ENCODE data around the gene CFTR. TPM values are rescaled to one million over a fixed set of nuclear protein-coding genes. Genes with fewer than 3 reads are reported as not detected.

The CFTR gene
- total RNA-seq, 1 experiment from 2014 or later, result 1.2 TPM

DNA sequence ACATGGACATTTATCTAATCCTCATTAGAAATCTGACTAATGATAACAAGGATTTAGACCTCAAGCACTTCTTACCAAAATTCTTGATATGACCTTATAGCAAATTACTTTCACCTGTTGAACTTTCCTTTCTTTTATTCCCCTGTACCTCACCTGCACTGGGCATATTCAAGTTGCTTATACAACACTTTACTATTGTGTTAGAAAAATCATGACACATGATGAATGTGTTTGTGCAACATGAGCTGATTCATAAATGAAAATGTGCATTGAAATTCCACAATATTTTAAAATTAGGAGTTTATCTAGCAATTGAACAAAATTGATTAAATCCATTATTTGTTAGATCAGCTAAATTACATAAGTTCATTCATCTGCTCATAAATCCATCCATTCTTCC lies 160.6 kb downstream of the CFTR start:
- Histone ChIP-seq H4K5ac (ENCODE audit: insufficient read length, low read depth, low read length) (no peak overlapping the region), H3K14ac (ENCODE audit: insufficient read depth, low read length) (no peak overlapping the region), H3K79me2 (ENCODE audit: insufficient read depth, low read length) (no peaks in the 10 kb centered on the region), H2AFZ (ENCODE audit: low read length) (no peak overlapping the region), H3K27ac (ENCODE audit: insufficient read length, low read depth, low read length) (no peak overlapping the region), H3K9ac (ENCODE audit: extremely low read depth, insufficient read length, low read length) (no peak overlapping the region), H2BK20ac (ENCODE audit: low read depth, low read length, poor library complexity, severe bottlenecking) (no peak overlapping the region), H3K79me1 (ENCODE audit: insufficient read depth, low read depth, low read length, poor library complexity, severe bottlenecking) (no peaks in the 10 kb centered on the region), H3K23ac (ENCODE audit: insufficient read length, low read depth, low read length) (no peak overlapping the region), H4K91ac (ENCODE audit: insufficient read length, low read depth, low read length) (no peak overlapping the region), H2BK15ac (ENCODE audit: low read depth, low read length) (no peak overlapping the region), H2BK5ac (ENCODE audit: insufficient read length, low read length) (no peak overlapping the region), H2BK120ac (ENCODE audit: low read depth, low read length, poor library complexity, severe bottlenecking) (no peak overlapping the region), H3K4me1 (ENCODE audit: insufficient read depth, low read length) (no peaks in the 10 kb centered on the region), H4K8ac (replicated peaks; ENCODE audit: insufficient read length, low read depth, low read length) (no peak overlapping the region), H3K23me2 (ENCODE audit: insufficient read length, low read depth, low read length, poor library complexity, severe bottlenecking) (no peaks in the 10 kb centered on the region), H2AK5ac (ENCODE audit: insufficient read length, low read length) (no peak overlapping the region), H3K56ac (ENCODE audit: insufficient read length, low read depth, low read length) (no peak overlapping the region), H2BK12ac (ENCODE audit: insufficient read length, low read depth, low read length) (no peak overlapping the region), H3K4me2 (ENCODE audit: insufficient read depth, insufficient read length, low read length) (no peak overlapping the region), H3T11ph (ENCODE audit: low read length) (no peak overlapping the region), H3K27me3 (ENCODE audit: insufficient read depth, low read length) (no peaks in the 10 kb centered on the region), H3K4ac (ENCODE audit: low read depth, low read length) (no peak overlapping the region), H3K9me3 (ENCODE audit: control insufficient read depth, low read depth, low read length) (no peaks in the 10 kb centered on the region), H3K18ac (ENCODE audit: insufficient read length, low read depth, low read length) (no peak overlapping the region), H4K20me1 (ENCODE audit: control insufficient read depth, insufficient read depth, insufficient read length) (no peaks in the 10 kb centered on the region)
- no peak overlapping the region for H3K27ac Mint-ChIP-seq
- TF ChIP-seq, protein P1, sequence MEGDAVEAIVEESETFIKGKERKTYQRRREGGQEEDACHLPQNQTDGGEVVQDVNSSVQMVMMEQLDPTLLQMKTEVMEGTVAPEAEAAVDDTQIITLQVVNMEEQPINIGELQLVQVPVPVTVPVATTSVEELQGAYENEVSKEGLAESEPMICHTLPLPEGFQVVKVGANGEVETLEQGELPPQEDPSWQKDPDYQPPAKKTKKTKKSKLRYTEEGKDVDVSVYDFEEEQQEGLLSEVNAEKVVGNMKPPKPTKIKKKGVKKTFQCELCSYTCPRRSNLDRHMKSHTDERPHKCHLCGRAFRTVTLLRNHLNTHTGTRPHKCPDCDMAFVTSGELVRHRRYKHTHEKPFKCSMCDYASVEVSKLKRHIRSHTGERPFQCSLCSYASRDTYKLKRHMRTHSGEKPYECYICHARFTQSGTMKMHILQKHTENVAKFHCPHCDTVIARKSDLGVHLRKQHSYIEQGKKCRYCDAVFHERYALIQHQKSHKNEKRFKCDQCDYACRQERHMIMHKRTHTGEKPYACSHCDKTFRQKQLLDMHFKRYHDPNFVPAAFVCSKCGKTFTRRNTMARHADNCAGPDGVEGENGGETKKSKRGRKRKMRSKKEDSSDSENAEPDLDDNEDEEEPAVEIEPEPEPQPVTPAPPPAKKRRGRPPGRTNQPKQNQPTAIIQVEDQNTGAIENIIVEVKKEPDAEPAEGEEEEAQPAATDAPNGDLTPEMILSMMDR (conservative IDR thresholded peaks at IDR 0.05), result no peak
- 0 out of 7 replicates have a peak, but pooled peaks cover 0 to 4% (median 0%) of the 10 kb centered on the region in 3 experiments for H3K36me3 Mint-ChIP-seq (ENCODE audit: insufficient read depth in 1 of 3, low read depth in 3 of 3)
- H3K9me3 Mint-ChIP-seq, result peaks cover 0 to 6% of the 10 kb centered on the region in 2 experiments; a peak in 1 of 5 replicates
- H3K4me3 Mint-ChIP-seq, result no peak overlapping the region
- DNase-seq, result no peak
- no peaks in the 10 kb centered on the region for H3K27me3 Mint-ChIP-seq (ENCODE audit: low read depth)
- peaks cover 4 to 6% of the 10 kb centered on the region in 2 experiments for H3K4me1 Mint-ChIP-seq
